Urothelium cell line (cell line): ENCODE results near the gene TRMT1.

ENCODE experiments used
- DNase-seq: peaks from one replicate; pipeline ENCODE4 v3.0.0; 2011; ENCODE audit warnings: low spot score, mixed read lengths
- FAIRE-seq: peaks from 2 replicates; lab custom pipeline; 2011; peaks lifted over from hg19 to GRCh38; lab: Jason Lieb, UNC

Gene TRMT1

GRCh38 chr19:13127811-13128575, 11.5 kb upstream of the TRMT1 start:
- DNase-seq (no peak), FAIRE-seq (no peak)

DNA sequence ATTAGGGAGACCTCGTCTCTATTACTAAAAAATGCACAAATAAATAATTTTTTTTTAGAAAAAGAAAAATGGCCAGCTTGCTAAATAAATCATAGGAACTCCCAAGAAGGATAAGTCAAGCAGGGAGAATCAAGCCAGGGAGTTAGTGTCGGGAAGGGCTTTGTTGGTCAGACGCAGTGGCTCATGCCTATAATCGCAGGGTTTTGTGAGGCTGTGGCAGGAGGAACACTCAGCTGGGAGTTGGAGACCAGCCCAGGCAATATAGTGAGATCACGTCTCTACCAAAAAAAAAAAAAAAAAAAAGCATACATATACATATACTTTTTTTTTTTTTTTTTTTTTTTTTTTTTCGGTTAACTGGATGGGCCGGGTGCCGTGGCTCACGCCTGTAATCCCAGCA, 10.5 kb upstream of the TRMT1 start:
- DNase-seq (no peak), FAIRE-seq (no peak)

- FAIRE-seq (no peak), DNase-seq (no peak)
Observed at GRCh38 chr19:13122980-13123957, 6.7 kb upstream of the TRMT1 start.

DNA sequence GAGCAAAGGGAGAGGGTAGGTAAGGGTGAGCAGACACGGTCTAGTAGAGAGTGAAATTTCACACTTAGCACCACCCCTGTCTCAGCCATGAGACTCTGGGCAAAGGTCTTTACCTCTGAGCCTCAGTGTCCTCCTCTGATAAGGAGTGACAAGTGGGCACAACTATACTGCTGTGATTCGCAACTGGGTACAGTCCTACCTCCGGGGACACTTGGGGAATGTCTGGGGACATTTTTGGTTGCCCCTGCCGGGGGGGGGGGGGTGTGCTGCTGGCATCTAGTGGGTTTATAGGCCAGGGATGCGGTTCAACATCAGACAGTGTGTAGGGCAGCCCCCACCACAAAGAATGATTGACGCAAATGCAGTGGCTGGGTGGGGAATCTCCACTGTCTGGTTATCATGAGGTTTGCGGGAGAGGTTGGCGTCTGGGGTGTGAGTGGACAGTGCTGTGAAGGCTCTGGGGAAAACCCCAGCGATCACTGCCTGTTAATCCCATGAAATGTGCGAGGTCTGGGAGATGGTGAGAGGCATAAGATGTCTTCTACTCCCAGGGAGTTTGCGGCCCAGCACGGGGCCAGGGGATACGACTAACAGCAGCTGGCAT, 5.8 kb upstream of the TRMT1 start:
- DNase-seq: no peak
- FAIRE-seq: no peak

DNA sequence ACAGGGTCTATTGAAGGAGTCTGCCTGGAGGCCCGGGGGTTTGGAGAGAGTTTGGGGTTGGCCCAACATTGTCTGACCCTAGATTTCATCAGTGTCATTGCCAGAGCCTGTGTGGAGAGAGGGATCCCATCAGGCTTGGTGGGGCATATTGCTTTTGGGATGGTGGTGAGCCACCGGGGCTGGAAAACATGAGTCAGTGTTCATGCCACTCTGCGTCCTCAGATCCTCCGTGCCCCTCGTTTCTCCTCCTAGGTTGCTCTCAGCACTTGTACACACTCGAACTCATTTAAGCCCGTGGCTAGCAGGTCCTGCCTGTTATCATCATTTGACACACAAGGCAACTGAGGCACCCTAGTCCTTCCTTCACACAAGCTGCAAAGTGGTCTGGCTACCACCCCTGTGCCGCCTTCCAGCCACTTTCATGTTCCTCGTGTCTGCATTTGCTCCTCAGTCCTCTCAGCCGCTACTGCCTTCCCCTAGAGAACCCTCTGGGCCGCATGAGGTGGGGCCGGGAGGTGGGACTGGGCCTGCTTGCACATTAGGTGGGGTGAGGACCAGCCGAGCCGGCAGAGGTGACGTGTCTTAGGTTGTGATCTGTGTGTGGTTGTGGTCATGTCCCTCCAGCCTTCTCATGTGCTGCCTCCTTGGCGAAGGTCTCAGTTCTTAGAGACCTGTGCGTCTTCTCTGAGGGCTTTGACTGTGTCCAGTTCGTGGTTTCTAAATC, 5.2 kb upstream of the TRMT1 start:
- DNase-seq (no peak), FAIRE-seq (no peak)

GRCh38 chr19:13120817-13121216, 4.3 kb upstream of the TRMT1 start:
- no peak for FAIRE-seq
- no peak for DNase-seq

- DNase-seq (no peak), FAIRE-seq (no peak)
Observed at GRCh38 chr19:13120031-13120430, 3.5 kb upstream of the TRMT1 start.

- FAIRE-seq (no peak), DNase-seq (no peak)
Observed at GRCh38 chr19:13119627-13120026, 3.1 kb upstream of the TRMT1 start.

GRCh38 chr19:13118424-13119193, 2.1 kb upstream of the TRMT1 start:
- DNase-seq (peak; percentile 53), FAIRE-seq (no peak)

GRCh38 chr19:13117772-13118423, 1.4 kb upstream of the TRMT1 start, which contains the start of gene NACC1:
Gene NACC1 (plus strand): TSS chr19:13118264. CDS start chr19:13135208, 16,944 bp downstream.
- FAIRE-seq (no peak), DNase-seq (peak; percentile 94)

- DNase-seq (no peak), FAIRE-seq (no peak)
Observed at GRCh38 chr19:13117176-13117771, 734 bp upstream of the TRMT1 start.

GRCh38 chr19:13115936-13116281, 631 bp downstream of the TRMT1 start:
- FAIRE-seq (no peak), DNase-seq (no peak)

DNA sequence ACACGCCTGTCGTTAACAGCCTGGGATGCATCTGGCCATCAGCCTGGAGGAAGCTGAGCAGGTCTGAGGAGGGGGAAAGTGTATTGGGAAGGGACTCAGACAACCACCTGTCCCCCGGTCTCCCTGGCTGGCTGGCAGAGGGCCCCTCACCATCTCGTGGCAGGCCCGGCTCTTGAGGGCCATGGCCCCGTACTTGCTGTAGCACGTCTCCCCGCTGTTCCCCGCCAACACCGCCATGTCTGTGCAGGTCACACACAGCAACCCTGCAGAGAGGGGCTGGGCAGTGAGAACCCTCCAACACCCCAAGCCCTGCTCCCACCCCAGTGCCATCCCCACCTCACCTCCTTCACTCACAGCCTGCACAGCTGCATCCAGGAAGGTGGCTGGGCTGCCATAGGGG, 4.0 kb downstream of the TRMT1 start:
- FAIRE-seq (no peak), DNase-seq (no peak)

- DNase-seq (no peak), FAIRE-seq (no peak)
Observed at GRCh38 chr19:13110099-13110610, 6.4 kb downstream of the TRMT1 start.

GRCh38 chr19:13109361-13110098, 7.0 kb downstream of the TRMT1 start:
- FAIRE-seq: no peak
- DNase-seq: no peak

- FAIRE-seq: no peak
- DNase-seq: no peak
Observed at GRCh38 chr19:13104848-13105711, 11.5 kb downstream of the TRMT1 start.

DNA sequence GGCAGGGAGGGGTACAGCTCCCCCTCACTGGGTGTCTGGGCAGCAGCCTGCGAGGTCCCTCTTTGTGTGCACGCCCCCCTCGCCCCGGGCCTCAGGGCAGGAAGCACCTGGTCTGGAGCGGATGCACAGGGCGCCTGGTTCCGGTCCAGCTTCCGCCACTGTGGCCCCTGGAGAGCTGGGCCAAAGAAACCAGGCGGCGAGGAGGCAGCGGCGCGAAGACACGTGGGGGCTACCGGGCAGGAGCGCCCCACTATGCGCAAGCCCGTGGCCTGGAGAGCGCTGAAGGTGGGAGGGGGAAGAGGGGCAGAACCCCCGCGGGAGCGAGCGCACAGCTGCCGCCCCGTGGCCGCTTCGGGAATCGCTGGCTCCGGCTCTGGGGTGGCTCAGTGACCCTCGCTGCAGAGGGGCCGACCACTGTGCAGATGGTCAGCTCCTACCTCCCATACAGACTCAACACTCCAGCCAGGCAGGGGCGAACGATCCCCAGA, 12.1 kb downstream of the TRMT1 start:
- DNase-seq: no peak
- no peak for FAIRE-seq
